ENCODE results near the gene MAP2K5. TPM values are rescaled to one million over a fixed set of nuclear protein-coding genes. Genes with fewer than 3 reads are reported as not detected.

MAP2K5 gene
- total RNA-seq, 1 experiment from 2014 or later = 22.2 TPM

DNA sequence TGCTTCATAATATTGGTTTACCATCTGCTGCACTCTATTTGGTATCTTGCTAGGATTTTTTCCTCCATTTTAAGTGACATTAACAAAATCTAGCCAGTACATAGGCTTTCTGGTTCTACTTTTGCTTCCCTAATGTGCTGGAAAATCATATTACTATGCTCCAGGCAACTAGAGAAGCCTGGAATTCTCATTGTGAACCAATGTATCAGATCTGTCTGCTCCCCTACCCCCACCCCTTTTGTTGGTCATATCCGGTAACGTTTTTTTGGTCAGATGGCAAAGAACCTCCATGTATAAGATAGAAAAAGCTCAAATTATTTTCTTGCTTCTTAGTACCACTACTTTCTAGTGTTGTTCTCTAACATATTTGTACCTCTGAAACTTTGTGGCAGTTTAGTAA lies 17.1 kb downstream of the MAP2K5 start:
- CTCF ChIA-PET = no interaction called here
- no peak overlapping the region for H3K4me3 Mint-ChIP-seq (ENCODE audit: low read depth, unreplicated experiment)
- BruUV-seq (replicated peaks) = no TSS peak
- TF ChIP-seq, protein P1, sequence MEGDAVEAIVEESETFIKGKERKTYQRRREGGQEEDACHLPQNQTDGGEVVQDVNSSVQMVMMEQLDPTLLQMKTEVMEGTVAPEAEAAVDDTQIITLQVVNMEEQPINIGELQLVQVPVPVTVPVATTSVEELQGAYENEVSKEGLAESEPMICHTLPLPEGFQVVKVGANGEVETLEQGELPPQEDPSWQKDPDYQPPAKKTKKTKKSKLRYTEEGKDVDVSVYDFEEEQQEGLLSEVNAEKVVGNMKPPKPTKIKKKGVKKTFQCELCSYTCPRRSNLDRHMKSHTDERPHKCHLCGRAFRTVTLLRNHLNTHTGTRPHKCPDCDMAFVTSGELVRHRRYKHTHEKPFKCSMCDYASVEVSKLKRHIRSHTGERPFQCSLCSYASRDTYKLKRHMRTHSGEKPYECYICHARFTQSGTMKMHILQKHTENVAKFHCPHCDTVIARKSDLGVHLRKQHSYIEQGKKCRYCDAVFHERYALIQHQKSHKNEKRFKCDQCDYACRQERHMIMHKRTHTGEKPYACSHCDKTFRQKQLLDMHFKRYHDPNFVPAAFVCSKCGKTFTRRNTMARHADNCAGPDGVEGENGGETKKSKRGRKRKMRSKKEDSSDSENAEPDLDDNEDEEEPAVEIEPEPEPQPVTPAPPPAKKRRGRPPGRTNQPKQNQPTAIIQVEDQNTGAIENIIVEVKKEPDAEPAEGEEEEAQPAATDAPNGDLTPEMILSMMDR (IDR thresholded peaks at IDR 0.05; ENCODE audit: unreplicated experiment) = no peak
- peaks cover 4% of the 10 kb centered on the region for H3K36me3 Mint-ChIP-seq (ENCODE audit: insufficient read depth, unreplicated experiment)
- H3K4me1 Mint-ChIP-seq (ENCODE audit: low read depth, unreplicated experiment) = no peaks in the 10 kb centered on the region
- no peak for DNase-seq
- intact Hi-C loops (cut with micrococcal nuclease; ENCODE audit: unreplicated experiment) = no loop called here
- peaks cover 4% of the 10 kb centered on the region for H3K9me3 Mint-ChIP-seq (ENCODE audit: low read depth, unreplicated experiment)
- no peaks in the 10 kb centered on the region for H3K27me3 Mint-ChIP-seq (ENCODE audit: unreplicated experiment)
- no peak overlapping the region for H3K27ac Mint-ChIP-seq (ENCODE audit: unreplicated experiment)

DNA sequence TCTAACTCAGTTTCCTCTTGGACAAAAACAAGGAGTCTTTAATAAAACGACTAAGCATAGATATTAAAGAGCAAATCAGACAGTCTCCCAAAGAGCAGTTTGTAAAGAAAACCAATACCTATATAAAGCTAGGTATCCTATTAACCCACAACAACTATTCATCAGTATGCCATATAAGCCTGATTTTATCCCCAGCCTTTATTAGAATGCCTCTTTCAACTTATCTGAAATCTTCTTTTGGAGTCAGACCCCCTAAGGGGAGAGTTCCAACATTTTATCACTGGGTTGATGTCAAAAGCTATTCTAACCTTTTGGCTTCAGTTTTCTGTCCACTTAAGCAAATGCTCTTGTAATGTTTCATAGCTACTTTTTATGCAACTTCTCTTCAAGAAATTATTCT lies 17.8 kb downstream of the MAP2K5 start:
- DNase-seq = no peak
- intact Hi-C loops (cut with micrococcal nuclease; ENCODE audit: unreplicated experiment) = no loop called here
- Mint-ChIP-seq H3K9me3 (ENCODE audit: low read depth, unreplicated experiment) (peaks cover 4% of the 10 kb centered on the region), H3K27me3 (ENCODE audit: unreplicated experiment) (no peaks in the 10 kb centered on the region), H3K4me3 (ENCODE audit: low read depth, unreplicated experiment) (no peak overlapping the region), H3K4me1 (ENCODE audit: low read depth, unreplicated experiment) (no peaks in the 10 kb centered on the region), H3K36me3 (ENCODE audit: insufficient read depth, unreplicated experiment) (peaks cover 4% of the 10 kb centered on the region), H3K27ac (ENCODE audit: unreplicated experiment) (no peak overlapping the region)
- CTCF ChIA-PET = no interaction called here
- TF ChIP-seq, protein P1 (IDR thresholded peaks at IDR 0.05; ENCODE audit: unreplicated experiment) = no peak
- BruUV-seq (replicated peaks) = no TSS peak

DNA sequence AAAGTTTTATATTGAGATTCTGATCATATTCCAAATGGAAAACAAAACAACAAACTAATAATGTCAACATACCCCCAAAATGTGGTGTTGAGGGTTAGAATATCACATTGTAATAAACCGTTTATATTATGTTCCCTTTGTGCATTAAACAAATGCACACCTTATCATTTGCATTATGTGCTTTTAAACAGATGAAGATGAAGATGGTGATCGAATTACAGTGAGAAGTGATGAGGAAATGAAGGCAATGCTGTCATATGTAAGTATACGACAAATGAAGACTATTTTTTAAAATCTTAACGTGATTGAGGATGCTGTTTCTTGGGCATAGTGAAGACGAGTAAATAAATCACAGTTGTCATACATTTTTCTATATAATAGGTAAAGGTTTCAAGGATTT lies 20.6 kb downstream of the MAP2K5 start:
- Mint-ChIP-seq H3K27me3 (ENCODE audit: unreplicated experiment) (no peaks in the 10 kb centered on the region), H3K36me3 (ENCODE audit: insufficient read depth, unreplicated experiment) (peaks cover 4% of the 10 kb centered on the region), H3K9me3 (ENCODE audit: low read depth, unreplicated experiment) (peaks cover 4% of the 10 kb centered on the region), H3K4me1 (ENCODE audit: low read depth, unreplicated experiment) (no peaks in the 10 kb centered on the region), H3K4me3 (ENCODE audit: low read depth, unreplicated experiment) (no peak overlapping the region), H3K27ac (ENCODE audit: unreplicated experiment) (no peak overlapping the region)
- CTCF ChIA-PET = no interaction called here
- DNase-seq = no peak
- no TSS peak for BruUV-seq (replicated peaks)
- TF ChIP-seq, protein P1 (IDR thresholded peaks at IDR 0.05; ENCODE audit: unreplicated experiment) = no peak
- intact Hi-C loops (cut with micrococcal nuclease; ENCODE audit: unreplicated experiment) = no loop called here

DNA sequence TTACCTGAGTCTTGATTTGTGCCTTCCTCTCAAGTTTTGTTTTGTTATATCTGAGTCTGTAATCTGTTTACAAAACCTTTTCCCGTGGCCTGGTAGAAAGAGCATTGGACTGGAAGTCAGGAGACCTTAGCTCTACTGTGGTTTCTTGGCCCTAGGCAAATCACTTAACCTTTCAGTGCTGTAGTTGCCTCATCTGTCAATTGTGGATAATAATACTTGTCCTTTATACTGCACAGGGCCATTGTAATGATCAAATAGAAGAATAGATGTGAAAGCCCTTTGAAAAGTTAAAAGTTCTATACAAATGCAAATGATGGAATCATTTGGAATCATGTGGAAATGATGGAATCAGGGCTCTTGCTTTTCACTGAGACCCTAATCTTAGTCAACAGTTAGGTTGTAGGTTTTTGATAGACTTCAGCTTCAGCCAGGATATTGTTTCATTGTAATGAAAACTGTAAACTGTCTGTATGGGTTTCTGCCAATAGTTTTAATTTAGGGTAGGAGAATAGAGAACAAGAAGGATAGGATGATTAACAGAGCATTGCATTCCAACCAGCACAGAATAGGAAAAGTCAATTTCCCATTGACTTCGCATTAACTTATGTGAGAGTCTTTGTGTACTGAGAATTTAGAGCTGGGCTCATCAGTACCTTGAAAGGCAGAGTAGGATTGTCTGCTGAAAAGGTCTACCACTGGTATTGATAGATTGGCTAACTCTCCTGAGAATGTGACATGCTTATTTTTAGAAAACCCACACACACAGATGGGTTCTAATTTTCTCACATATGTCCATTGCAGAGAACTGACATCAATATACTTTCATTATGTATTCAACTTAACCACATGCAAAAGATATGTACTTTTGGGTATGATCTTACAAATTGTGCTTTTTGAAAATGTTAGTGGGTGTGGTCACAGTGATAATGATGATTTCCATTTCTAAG lies 21.8 kb downstream of the MAP2K5 start:
- TF ChIP-seq, protein P1 (IDR thresholded peaks at IDR 0.05; ENCODE audit: unreplicated experiment) = no peak
- H3K9me3 Mint-ChIP-seq (ENCODE audit: low read depth, unreplicated experiment) = no peaks in the 10 kb centered on the region
- no peaks in the 10 kb centered on the region for H3K36me3 Mint-ChIP-seq (ENCODE audit: insufficient read depth, unreplicated experiment)
- intact Hi-C loops (cut with micrococcal nuclease; ENCODE audit: unreplicated experiment) = no loop called here
- no peak for DNase-seq
- no peaks in the 10 kb centered on the region for H3K4me1 Mint-ChIP-seq (ENCODE audit: low read depth, unreplicated experiment)
- CTCF ChIA-PET = no interaction called here
- no TSS peak for BruUV-seq (replicated peaks)
- H3K27ac Mint-ChIP-seq (ENCODE audit: unreplicated experiment) = no peak overlapping the region
- H3K4me3 Mint-ChIP-seq (ENCODE audit: low read depth, unreplicated experiment) = no peak overlapping the region
- no peaks in the 10 kb centered on the region for H3K27me3 Mint-ChIP-seq (ENCODE audit: unreplicated experiment)

All from Calu3 (cell line).